NCI-H1092 treated with DMSO at 0.1 percent for 48 hours (cell line): ENCODE results near the gene DCK.
"Not testable (repeated sequence)": the region's sequence is repeated elsewhere in the genome, so short reads cannot be mapped to it uniquely, and the experiment has no call there.

ENCODE experiments used
- DNase-seq: peaks from one replicate; lab custom pipeline; 2025; lab: John Stamatoyannopoulos, UW

DCK gene

GRCh38 chr4:71001363-71001762 is 7.9 kb downstream of the DCK start:
- not testable (repeated sequence) for DNase-seq

- DNase-seq = no peak
Measured at GRCh38 chr4:71004281-71004851, 10.9 kb downstream of the DCK start.

GRCh38 chr4:71005025-71005424 is 11.6 kb downstream of the DCK start:
- DNase-seq = not testable (repeated sequence)

GRCh38 chr4:71006203-71006907 is 12.9 kb downstream of the DCK start:
- no peak for DNase-seq

GRCh38 chr4:71008196-71008595 is 14.7 kb downstream of the DCK start:
- peak; percentile 22 for DNase-seq

- DNase-seq = no peak
Measured at GRCh38 chr4:71009086-71009485, 15.6 kb downstream of the DCK start.

- DNase-seq = peak; percentile 44
Measured at GRCh38 chr4:71009890-71010588, 16.6 kb downstream of the DCK start.

GRCh38 chr4:71011451-71011850 is 18.0 kb downstream of the DCK start:
- DNase-seq = no peak

- DNase-seq = not testable (repeated sequence)
Measured at GRCh38 chr4:71017391-71017790, 23.9 kb downstream of the DCK start.

GRCh38 chr4:71020611-71021010 is 27.2 kb downstream of the DCK start:
- no peak for DNase-seq

GRCh38 chr4:71025654-71026053 is 32.2 kb downstream of the DCK start:
- DNase-seq = no peak

- DNase-seq = no peak
Measured at GRCh38 chr4:71026086-71026485, 32.6 kb downstream of the DCK start.

- no peak for DNase-seq
Measured at GRCh38 chr4:71027611-71028010, 34.2 kb downstream of the DCK start.

GRCh38 chr4:71029504-71029903 is 36.1 kb downstream of the DCK start:
- DNase-seq = no peak

- DNase-seq = not testable (repeated sequence)
Measured at GRCh38 chr4:71032106-71032505, 38.7 kb downstream of the DCK start.

- DNase-seq = no peak
Measured at GRCh38 chr4:71045256-71045655, 51.8 kb downstream of the DCK start.

- no peak for DNase-seq
Measured at GRCh38 chr4:71049395-71049794, 55.9 kb downstream of the DCK start.

- no peak for DNase-seq
Measured at GRCh38 chr4:71050809-71051208, 57.4 kb downstream of the DCK start.

GRCh38 chr4:71052034-71052433 is 58.6 kb downstream of the DCK start:
- no peak for DNase-seq

- DNase-seq = no peak
Measured at GRCh38 chr4:71052716-71053115, 59.3 kb downstream of the DCK start.

- DNase-seq = not testable (repeated sequence)
Measured at GRCh38 chr4:71053613-71054012, 60.2 kb downstream of the DCK start.

GRCh38 chr4:71059573-71059972 is 66.1 kb downstream of the DCK start:
- not testable (repeated sequence) for DNase-seq

- no peak for DNase-seq
Measured at GRCh38 chr4:71062436-71062835, 69.0 kb downstream of the DCK start.
